Kidney (tissue), 14 donors: ENCODE data around the gene LIN7B. TPM values are rescaled to one million over a fixed set of nuclear protein-coding genes. Genes with fewer than 3 reads are reported as not detected.

Experiments used
- DNase-seq, 5 donors: peaks; one replicate each; pipeline ENCODE4 v3.0.0-alpha.2; 2013 to 2020
- FAIRE-seq: peaks from 2 replicates; lab custom pipeline; 2012; peaks lifted over from hg19 to GRCh38; lab: Jason Lieb, UNC
- H3K27ac ChIP-seq, 2 donors: one replicate each; pipeline ENCODE4 v1.7.0; 2013; ENCODE audit warnings: low read depth in 2 of 2, low read length in 2 of 2, inconsistent platforms in 1 of 2
- H3K27me3 ChIP-seq: one replicate; pipeline ENCODE4 v1.7.1; 2013; ENCODE audit warnings: low read length, inconsistent platforms; ENCODE audit not compliant: control insufficient read depth, insufficient read depth
- H3K36me3 ChIP-seq, 3 donors: one replicate each; pipeline versions ENCODE4 v1.7.0 to v1.7.1; 2013; ENCODE audit warnings: low read length in 3 of 3, control low read depth in 1 of 3, inconsistent platforms in 1 of 3; ENCODE audit not compliant: insufficient read depth in 3 of 3, control insufficient read depth in 2 of 3
- H3K4me1 ChIP-seq, 3 donors: one replicate each; pipeline versions ENCODE4 v1.7.0 to v1.7.1; 2013; ENCODE audit warnings: low read length in 3 of 3, inconsistent platforms in 1 of 3, low read depth in 1 of 3; ENCODE audit not compliant: control insufficient read depth in 2 of 3, insufficient read depth in 2 of 3
- H3K4me3 ChIP-seq, 3 donors: one replicate each; pipeline versions ENCODE4 v1.7.0 to v1.8.1; 2013; ENCODE audit warnings: low read length in 3 of 3, control low read depth in 1 of 3, inconsistent platforms in 1 of 3
- H3K9ac ChIP-seq, 3 donors: one replicate each; pipeline versions ENCODE4 v1.7.0 to v1.7.1; 2013; ENCODE audit warnings: low read length in 3 of 3, control low read depth in 1 of 3, inconsistent platforms in 1 of 3
- H3K9me3 ChIP-seq, 3 donors: one replicate each; pipeline versions ENCODE4 v1.7.0 to v1.7.1; 2013; ENCODE audit warnings: low read length in 3 of 3, control low read depth in 1 of 3, inconsistent platforms in 1 of 3; ENCODE audit not compliant: control insufficient read depth in 2 of 3, insufficient read depth in 1 of 3
- CTCF ChIP-seq: IDR thresholded peaks from 3 replicates; pipeline ENCODE4 v1.5.1; 2012; ENCODE audit warnings: mild to moderate bottlenecking, moderate library complexity, borderline replicate concordance; ENCODE audit not compliant: insufficient read depth; ENCODE audit errors: extremely low read depth
- intact Hi-C: fragments of 100-400 bp; cut with DNase I; formaldehyde crosslinking; loops from one replicate; pipeline ENCODE4 v1.11.1; 2022
- polyA plus RNA-seq: library from polyadenylated mRNA; stranded (reverse); fragments of 350-450 nt; fragmentation: Illumina TruSeq; extraction: RNeasy Lipid Tissue Mini Kit (QIAGEN cat#74804); gene quantifications from one replicate; pipeline ENCODE4 v1.2.3, GENCODE V29; 2014; ENCODE audit warnings: low read depth, low replicate concordance; ENCODE audit not compliant: insufficient read depth
- total RNA-seq: library from RNA; stranded (reverse); fragmentation: NEBNext Ultra II Directional; extraction: Animal tissue kit (Norgen Biotek cat#: 25700); gene quantifications from one replicate; pipeline ENCODE4 v1.2.1, GENCODE V29; 2021
- donor health status: control.
- donor health status: control.
- donor health status: control.
- donor health status: control.
- donor health status: control.
- donor health status: DM: yes; HTN: yes; CAD: no.
- donor health status: Normal renal cell carcinoma (clear cell type).

The LIN7B gene
- total and polyA plus RNA-seq, 2 donors from 2014 or later, result 4.7 to 9.7 TPM

GRCh38 chr19:49155820-49156346, 41.7 kb downstream of the LIN7B start:
- Histone ChIP-seq H3K9me3 (no peaks in the 10 kb centered on the region), H3K9ac (no peak overlapping the region), H3K4me3 (no peak overlapping the region), H3K4me1 (peaks cover 0 to 14% (median 9%) of the 10 kb centered on the region in 3 donors), H3K36me3 (no peaks in the 10 kb centered on the region), H3K27me3 (no peaks in the 10 kb centered on the region), H3K27ac (peak overlapping the region; percentile 58 to 69)
- DNase-seq, result peak in 4 of 5 donors; percentile 37 to 78 (median 55)
- intact Hi-C loops, result no loop called here
- no peak for FAIRE-seq
- no peak for TF ChIP-seq CTCF

GRCh38 chr19:49157445-49158224, 43.5 kb downstream of the LIN7B start, which contains the start of gene TRPM4:
Gene TRPM4, plus strand, starts transcription at chr19:49157792. Its CDS starts 75 bp downstream, at chr19:49157867.
- Histone ChIP-seq H3K9ac (peak within 1 kb of the TSS; percentile 48 to 90 (median 78)), H3K36me3 (no peaks in the 10 kb centered on the region), H3K9me3 (no peaks in the 10 kb centered on the region), H3K27me3 (no peaks in the 10 kb centered on the region), H3K4me1 (peaks cover 0 to 9% (median 9%) of the 10 kb centered on the region in 3 donors), H3K27ac (peak within 1 kb of the TSS; percentile 80 to 93), H3K4me3 (peak within 1 kb of the TSS; percentile 53 to 85 (median 84))
- DNase-seq (peak; percentile 94 to 98 (median 96)), FAIRE-seq (no peak)
- TF ChIP-seq CTCF, result no peak
- intact Hi-C loops, result no loop called here

GRCh38 chr19:49160450-49161189, 46.5 kb downstream of the LIN7B start:
- intact Hi-C loops, result no loop called here
- Histone ChIP-seq H3K27me3 (no peaks in the 10 kb centered on the region), H3K9ac (no peak overlapping the region), H3K4me1 (peaks cover 0 to 9% (median 8%) of the 10 kb centered on the region in 3 donors), H3K36me3 (no peaks in the 10 kb centered on the region), H3K4me3 (no peak overlapping the region), H3K27ac (no peak overlapping the region), H3K9me3 (no peaks in the 10 kb centered on the region)
- FAIRE-seq, result no peak
- no peak for TF ChIP-seq CTCF
- peak in 1 of 5 donors; percentile 32 for DNase-seq
